Choroid plexus epithelial cell (primary cell): Measurements from ENCODE around the gene CUL4A.
A peak's percentile ranks its signal among the peaks of the same experiment; 100 is the strongest.

Experiments
- DNase-seq: peaks from one replicate; pipeline ENCODE4 v3.0.0-alpha.2; 2010; ENCODE audit warnings: low read depth
- H3K4me3 ChIP-seq: 2 replicates; pipeline ENCODE4 v1.5.1; 2011; ENCODE audit warnings: low read depth, mild to moderate bottlenecking, control low read depth, low read length, moderate library complexity
- CTCF ChIP-seq: conservative IDR thresholded peaks from 2 replicates; pipeline ENCODE4 v1.5.1; 2011; ENCODE audit warnings: low read depth, mild to moderate bottlenecking, control low read depth, inconsistent platforms, low read length, moderate library complexity

Gene CUL4A

GRCh38 chr13:113179374-113180230 lies 29.8 kb upstream of the CUL4A start:
- DNase-seq = peak; percentile 94
- TF ChIP-seq CTCF = no peak

GRCh38 chr13:113182046-113182445 lies 27.4 kb upstream of the CUL4A start:
- DNase-seq = peak; percentile 98
- H3K4me3 ChIP-seq = no peak overlapping the region
- no peak for TF ChIP-seq CTCF

More at GRCh38 chr13:113179374-113180230, 29.8 kb upstream of the CUL4A start:
- no peak overlapping the region for H3K4me3 ChIP-seq

GRCh38 chr13:113183450-113184129 lies 25.8 kb upstream of the CUL4A start:
- no peak for TF ChIP-seq CTCF
- H3K4me3 ChIP-seq = no peak overlapping the region
- peak; percentile 72 for DNase-seq

- DNase-seq = no peak
- TF ChIP-seq CTCF = no peak
- H3K4me3 ChIP-seq = no peak overlapping the region
Observed at GRCh38 chr13:113184568-113185440, 24.6 kb upstream of the CUL4A start.

GRCh38 chr13:113186061-113186900 lies 23.1 kb upstream of the CUL4A start:
- H3K4me3 ChIP-seq = no peak overlapping the region
- no peak for DNase-seq
- TF ChIP-seq CTCF = no peak

- H3K4me3 ChIP-seq = peak overlapping the region; percentile 8
- TF ChIP-seq CTCF = peak; percentile 28
- peak; percentile 99 for DNase-seq
Observed at GRCh38 chr13:113187263-113187669, 22.1 kb upstream of the CUL4A start.
